Kidney (tissue), 14 donors: ENCODE data around the gene ZSWIM8. TPM values are rescaled to one million over a fixed set of nuclear protein-coding genes. Genes with fewer than 3 reads are reported as not detected.

Source experiments
- DNase-seq, 5 donors: peaks; one replicate each; pipeline ENCODE4 v3.0.0-alpha.2; 2013 to 2020
- FAIRE-seq: peaks from 2 replicates; lab custom pipeline; 2012; peaks lifted over from hg19 to GRCh38; lab: Jason Lieb, UNC
- H3K27ac ChIP-seq, 2 donors: one replicate each; pipeline ENCODE4 v1.7.0; 2013; ENCODE audit warnings: low read depth in 2 of 2, low read length in 2 of 2, inconsistent platforms in 1 of 2
- H3K27me3 ChIP-seq: one replicate; pipeline ENCODE4 v1.7.1; 2013; ENCODE audit warnings: low read length, inconsistent platforms; ENCODE audit not compliant: control insufficient read depth, insufficient read depth
- H3K36me3 ChIP-seq, 3 donors: one replicate each; pipeline versions ENCODE4 v1.7.0 to v1.7.1; 2013; ENCODE audit warnings: low read length in 3 of 3, control low read depth in 1 of 3, inconsistent platforms in 1 of 3; ENCODE audit not compliant: insufficient read depth in 3 of 3, control insufficient read depth in 2 of 3
- H3K4me1 ChIP-seq, 3 donors: one replicate each; pipeline versions ENCODE4 v1.7.0 to v1.7.1; 2013; ENCODE audit warnings: low read length in 3 of 3, inconsistent platforms in 1 of 3, low read depth in 1 of 3; ENCODE audit not compliant: control insufficient read depth in 2 of 3, insufficient read depth in 2 of 3
- H3K4me3 ChIP-seq, 3 donors: one replicate each; pipeline versions ENCODE4 v1.7.0 to v1.8.1; 2013; ENCODE audit warnings: low read length in 3 of 3, control low read depth in 1 of 3, inconsistent platforms in 1 of 3
- H3K9ac ChIP-seq, 3 donors: one replicate each; pipeline versions ENCODE4 v1.7.0 to v1.7.1; 2013; ENCODE audit warnings: low read length in 3 of 3, control low read depth in 1 of 3, inconsistent platforms in 1 of 3
- H3K9me3 ChIP-seq, 3 donors: one replicate each; pipeline versions ENCODE4 v1.7.0 to v1.7.1; 2013; ENCODE audit warnings: low read length in 3 of 3, control low read depth in 1 of 3, inconsistent platforms in 1 of 3; ENCODE audit not compliant: control insufficient read depth in 2 of 3, insufficient read depth in 1 of 3
- CTCF ChIP-seq: IDR thresholded peaks from 3 replicates; pipeline ENCODE4 v1.5.1; 2012; ENCODE audit warnings: mild to moderate bottlenecking, moderate library complexity, borderline replicate concordance; ENCODE audit not compliant: insufficient read depth; ENCODE audit errors: extremely low read depth
- intact Hi-C: fragments of 100-400 bp; cut with DNase I; formaldehyde crosslinking; loops from one replicate; pipeline ENCODE4 v1.11.1; 2022
- polyA plus RNA-seq: library from polyadenylated mRNA; stranded (reverse); fragments of 350-450 nt; fragmentation: Illumina TruSeq; extraction: RNeasy Lipid Tissue Mini Kit (QIAGEN cat#74804); gene quantifications from one replicate; pipeline ENCODE4 v1.2.3, GENCODE V29; 2014; ENCODE audit warnings: low read depth, low replicate concordance; ENCODE audit not compliant: insufficient read depth
- total RNA-seq: library from RNA; stranded (reverse); fragmentation: NEBNext Ultra II Directional; extraction: Animal tissue kit (Norgen Biotek cat#: 25700); gene quantifications from one replicate; pipeline ENCODE4 v1.2.1, GENCODE V29; 2021
- donor health status: control.
- donor health status: control.
- donor health status: control.
- donor health status: control.
- donor health status: control.
- donor health status: DM: yes; HTN: yes; CAD: no.
- donor health status: Normal renal cell carcinoma (clear cell type).

The ZSWIM8 gene
- total and polyA plus RNA-seq, 2 donors from 2014 or later = 91.8 to 96.7 TPM

GRCh38 chr10:73758704-73759511 lies 26.5 kb upstream of the ZSWIM8 start:
- intact Hi-C loops = no loop called here
- Histone ChIP-seq H3K9me3 (no peaks in the 10 kb centered on the region), H3K27me3 (no peaks in the 10 kb centered on the region), H3K27ac (no peak overlapping the region), H3K36me3 (peaks cover 10 to 48% (median 30%) of the 10 kb centered on the region in 3 donors), H3K4me1 (peaks cover 0 to 5% (median 3%) of the 10 kb centered on the region in 3 donors), H3K9ac (no peak overlapping the region), H3K4me3 (no peak overlapping the region)
- FAIRE-seq (no peak), DNase-seq (no peak)
- no peak for TF ChIP-seq CTCF

DNA sequence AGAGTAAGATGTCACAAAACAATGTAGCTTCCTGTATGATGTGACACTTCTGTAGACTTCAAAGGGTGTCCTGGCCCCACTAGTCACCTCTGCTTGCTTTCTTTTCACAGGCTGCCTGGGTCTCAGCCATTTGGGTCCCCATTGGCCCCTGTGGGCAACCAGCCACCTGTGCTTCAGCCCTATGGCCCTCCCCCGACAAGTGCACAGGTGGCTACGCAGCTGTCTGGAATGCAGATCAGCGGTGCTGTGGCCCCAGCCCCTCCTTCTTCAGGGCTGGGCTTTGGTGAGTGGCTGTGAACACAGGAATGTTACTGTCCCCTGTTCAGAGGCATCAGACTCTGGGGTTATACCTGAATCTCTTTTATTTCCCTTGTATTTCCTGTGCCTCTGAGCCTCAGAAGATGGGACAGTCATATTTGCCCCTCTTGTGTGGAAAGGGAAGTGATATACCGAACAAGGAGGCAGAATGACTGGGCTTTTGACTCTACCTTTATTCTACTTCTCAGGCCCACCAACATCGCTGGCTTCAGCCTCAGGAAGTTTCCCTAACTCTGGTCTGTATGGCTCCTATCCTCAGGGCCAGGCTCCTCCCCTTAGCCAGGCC lies 25.8 kb upstream of the ZSWIM8 start:
- Histone ChIP-seq H3K36me3 (peaks cover 10 to 47% (median 34%) of the 10 kb centered on the region in 3 donors), H3K9ac (no peak overlapping the region), H3K27ac (no peak overlapping the region), H3K9me3 (no peaks in the 10 kb centered on the region), H3K4me1 (peaks cover 0 to 5% (median 3%) of the 10 kb centered on the region in 3 donors), H3K27me3 (no peaks in the 10 kb centered on the region), H3K4me3 (no peak overlapping the region)
- intact Hi-C loops = no loop called here
- DNase-seq (peak in 1 of 5 donors; percentile 76), FAIRE-seq (no peak)
- no peak for TF ChIP-seq CTCF

- no peak for TF ChIP-seq CTCF
- Histone ChIP-seq H3K9me3 (no peaks in the 10 kb centered on the region), H3K27me3 (no peaks in the 10 kb centered on the region), H3K4me3 (peak overlapping the region in 1 of 3 donors; percentile 8), H3K27ac (no peak overlapping the region), H3K9ac (no peak overlapping the region), H3K36me3 (peaks cover 20 to 68% (median 54%) of the 10 kb centered on the region in 3 donors), H3K4me1 (peaks cover 0 to 5% (median 3%) of the 10 kb centered on the region in 3 donors)
- FAIRE-seq = no peak
- intact Hi-C loops = no loop called here
- peak in 1 of 5 donors; percentile 68 for DNase-seq
These were observed 23.6 kb upstream of the ZSWIM8 start for GRCh38 chr10:73761781-73762180.
